SU-DHL-6 (cell line): ENCODE data around the gene DIRAS3.

Source experiments
- CTCF ChIP-seq: fragments of 200-600 bp; sonication (generic); IDR thresholded peaks from one replicate; pipeline ENCODE4 v1.5.1; 2017; ENCODE audit warnings: antibody characterized with exemption, mild to moderate bottlenecking, low read length, moderate library complexity; ENCODE audit not compliant: insufficient read depth, poor library complexity, severe bottlenecking
- EZH2phosphoT487 ChIP-seq: fragments of 200-600 bp; sonication (generic), shearing (Covaris generic); conservative IDR thresholded peaks from 2 replicates; pipeline ENCODE4 v1.6.1; 2018; ENCODE audit warnings: mild to moderate bottlenecking, antibody characterized with exemption, low read length, moderate library complexity, mixed read lengths

GRCh38 chr1:68081775-68082283 lies 31.4 kb upstream of the DIRAS3 start:
- TF ChIP-seq CTCF: no peak
- TF ChIP-seq EZH2phosphoT487: no peak
